ENCODE data around the gene PRKACB. TPM values are rescaled to one million over a fixed set of nuclear protein-coding genes. Genes with fewer than 3 reads are reported as not detected.

Gene PRKACB
- total and polyA plus RNA-seq, 10 of the 15 experiments (the other 5 are each of a cell fraction or from before 2014, with no cell fraction given): 3.1 to 9.0 (median 7.1) TPM; not detected in 1

DNA sequence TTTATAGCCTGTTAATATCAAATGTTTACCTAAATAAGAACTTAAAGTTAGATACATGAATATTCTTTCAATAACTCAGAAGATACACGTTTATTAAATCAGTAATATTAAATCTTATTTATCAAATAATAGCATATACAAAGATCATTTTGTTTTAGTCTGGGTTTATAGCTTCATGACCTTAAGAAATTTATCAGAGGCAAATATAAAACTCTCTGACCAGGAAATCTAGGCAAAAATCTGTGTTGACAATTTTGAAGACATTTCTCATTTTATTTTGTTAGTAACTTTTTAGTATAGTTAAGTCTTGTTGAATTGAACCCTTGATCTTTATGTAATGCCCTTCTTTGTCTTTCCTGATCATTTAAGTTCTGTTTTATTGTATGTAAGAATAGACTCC lies 46.4 kb downstream of the PRKACB start:
- TF ChIP-seq SREBF2 (IDR thresholded peaks at IDR 0.05; ENCODE audit: low read length) (no peak), EED (IDR thresholded peaks at IDR 0.05; ENCODE audit: low read depth) (no peak), MYB (IDR thresholded peaks at IDR 0.05; ENCODE audit: borderline replicate concordance, low read depth, low read length) (no peak), GABPA (IDR thresholded peaks at IDR 0.05; ENCODE audit: low read depth) (no peak), CHD2 (IDR thresholded peaks at IDR 0.05; ENCODE audit: borderline replicate concordance, low read depth, low read length) (no peak), SMC3 (IDR thresholded peaks at IDR 0.05; ENCODE audit: borderline replicate concordance, low read length) (no peak), PAX5 (IDR thresholded peaks at IDR 0.05; ENCODE audit: borderline replicate concordance, low read depth, low read length) (no peak), NFXL1 (IDR thresholded peaks at IDR 0.05; ENCODE audit: borderline replicate concordance) (no peak), POU2F2 (IDR thresholded peaks at IDR 0.05; ENCODE audit: borderline replicate concordance, low read depth, low read length) (no peak), CREB1 (IDR thresholded peaks at IDR 0.05; ENCODE audit: low read depth) (no peak), POLR2AphosphoS2 (IDR thresholded peaks at IDR 0.05; ENCODE audit: low read depth, low read length) (no peak), MTA2 (IDR thresholded peaks at IDR 0.05; ENCODE audit: low read depth) (no peak), CHD1 (IDR thresholded peaks at IDR 0.05; ENCODE audit: low read depth, low read length) (no peak)
- TF ChIP-seq, protein P1, sequence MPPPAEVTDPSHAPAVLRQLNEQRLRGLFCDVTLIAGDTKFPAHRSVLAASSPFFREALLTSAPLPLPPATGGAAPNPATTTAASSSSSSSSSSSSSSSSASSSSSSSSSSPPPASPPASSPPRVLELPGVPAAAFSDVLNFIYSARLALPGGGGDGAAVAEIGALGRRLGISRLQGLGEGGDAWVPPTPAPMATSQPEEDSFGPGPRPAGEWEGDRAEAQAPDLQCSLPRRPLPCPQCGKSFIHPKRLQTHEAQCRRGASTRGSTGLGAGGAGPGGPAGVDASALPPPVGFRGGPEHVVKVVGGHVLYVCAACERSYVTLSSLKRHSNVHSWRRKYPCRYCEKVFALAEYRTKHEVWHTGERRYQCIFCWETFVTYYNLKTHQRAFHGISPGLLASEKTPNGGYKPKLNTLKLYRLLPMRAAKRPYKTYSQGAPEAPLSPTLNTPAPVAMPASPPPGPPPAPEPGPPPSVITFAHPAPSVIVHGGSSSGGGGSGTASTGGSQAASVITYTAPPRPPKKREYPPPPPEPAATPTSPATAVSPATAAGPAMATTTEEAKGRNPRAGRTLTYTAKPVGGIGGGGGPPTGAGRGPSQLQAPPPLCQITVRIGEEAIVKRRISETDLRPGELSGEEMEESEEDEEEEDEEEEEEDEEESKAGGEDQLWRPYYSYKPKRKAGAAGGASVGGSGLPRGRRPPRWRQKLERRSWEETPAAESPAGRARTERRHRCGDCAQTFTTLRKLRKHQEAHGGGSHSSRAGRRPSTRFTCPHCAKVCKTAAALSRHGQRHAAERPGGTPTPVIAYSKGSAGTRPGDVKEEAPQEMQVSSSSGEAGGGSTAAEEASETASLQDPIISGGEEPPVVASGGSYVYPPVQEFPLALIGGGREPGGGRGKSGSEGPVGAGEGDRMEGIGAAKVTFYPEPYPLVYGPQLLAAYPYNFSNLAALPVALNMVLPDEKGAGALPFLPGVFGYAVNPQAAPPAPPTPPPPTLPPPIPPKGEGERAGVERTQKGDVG (CRISPR knock-in tag; IDR thresholded peaks at IDR 0.05): no peak
- TF ChIP-seq, protein P2, sequence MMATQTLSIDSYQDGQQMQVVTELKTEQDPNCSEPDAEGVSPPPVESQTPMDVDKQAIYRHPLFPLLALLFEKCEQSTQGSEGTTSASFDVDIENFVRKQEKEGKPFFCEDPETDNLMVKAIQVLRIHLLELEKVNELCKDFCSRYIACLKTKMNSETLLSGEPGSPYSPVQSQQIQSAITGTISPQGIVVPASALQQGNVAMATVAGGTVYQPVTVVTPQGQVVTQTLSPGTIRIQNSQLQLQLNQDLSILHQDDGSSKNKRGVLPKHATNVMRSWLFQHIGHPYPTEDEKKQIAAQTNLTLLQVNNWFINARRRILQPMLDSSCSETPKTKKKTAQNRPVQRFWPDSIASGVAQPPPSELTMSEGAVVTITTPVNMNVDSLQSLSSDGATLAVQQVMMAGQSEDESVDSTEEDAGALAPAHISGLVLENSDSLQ (IDR thresholded peaks at IDR 0.05): no peak
- TF ChIP-seq, protein P3, sequence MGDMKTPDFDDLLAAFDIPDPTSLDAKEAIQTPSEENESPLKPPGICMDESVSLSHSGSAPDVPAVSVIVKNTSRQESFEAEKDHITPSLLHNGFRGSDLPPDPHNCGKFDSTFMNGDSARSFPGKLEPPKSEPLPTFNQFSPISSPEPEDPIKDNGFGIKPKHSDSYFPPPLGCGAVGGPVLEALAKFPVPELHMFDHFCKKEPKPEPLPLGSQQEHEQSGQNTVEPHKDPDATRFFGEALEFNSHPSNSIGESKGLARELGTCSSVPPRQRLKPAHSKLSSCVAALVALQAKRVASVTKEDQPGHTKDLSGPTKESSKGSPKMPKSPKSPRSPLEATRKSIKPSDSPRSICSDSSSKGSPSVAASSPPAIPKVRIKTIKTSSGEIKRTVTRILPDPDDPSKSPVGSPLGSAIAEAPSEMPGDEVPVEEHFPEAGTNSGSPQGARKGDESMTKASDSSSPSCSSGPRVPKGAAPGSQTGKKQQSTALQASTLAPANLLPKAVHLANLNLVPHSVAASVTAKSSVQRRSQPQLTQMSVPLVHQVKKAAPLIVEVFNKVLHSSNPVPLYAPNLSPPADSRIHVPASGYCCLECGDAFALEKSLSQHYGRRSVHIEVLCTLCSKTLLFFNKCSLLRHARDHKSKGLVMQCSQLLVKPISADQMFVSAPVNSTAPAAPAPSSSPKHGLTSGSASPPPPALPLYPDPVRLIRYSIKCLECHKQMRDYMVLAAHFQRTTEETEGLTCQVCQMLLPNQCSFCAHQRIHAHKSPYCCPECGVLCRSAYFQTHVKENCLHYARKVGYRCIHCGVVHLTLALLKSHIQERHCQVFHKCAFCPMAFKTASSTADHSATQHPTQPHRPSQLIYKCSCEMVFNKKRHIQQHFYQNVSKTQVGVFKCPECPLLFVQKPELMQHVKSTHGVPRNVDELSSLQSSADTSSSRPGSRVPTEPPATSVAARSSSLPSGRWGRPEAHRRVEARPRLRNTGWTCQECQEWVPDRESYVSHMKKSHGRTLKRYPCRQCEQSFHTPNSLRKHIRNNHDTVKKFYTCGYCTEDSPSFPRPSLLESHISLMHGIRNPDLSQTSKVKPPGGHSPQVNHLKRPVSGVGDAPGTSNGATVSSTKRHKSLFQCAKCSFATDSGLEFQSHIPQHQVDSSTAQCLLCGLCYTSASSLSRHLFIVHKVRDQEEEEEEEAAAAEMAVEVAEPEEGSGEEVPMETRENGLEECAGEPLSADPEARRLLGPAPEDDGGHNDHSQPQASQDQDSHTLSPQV (IDR thresholded peaks at IDR 0.05): no peak
- FAIRE-seq (no peak), DNase-seq (ENCODE audit: low read depth, low spot score) (no peak), ATAC-seq (no peak)
- WGBS (ENCODE audit: insufficient coverage, insufficient replicate concordance, low lambda C conversion rate, missing lambda C conversion rate): 31% methylated on average over 1 of the region's 1 CpG
- H3K9ac ChIP-seq (ENCODE audit: control insufficient read depth, insufficient read depth, low read length): no peak overlapping the region
- H3K79me2 ChIP-seq (ENCODE audit: control insufficient read depth, insufficient read depth, low read length): no peaks in the 10 kb centered on the region
- no TSS peak for BruUV-seq (replicated peaks)
- no peak overlapping the region for H2AFZ ChIP-seq (ENCODE audit: control insufficient read depth, low read depth, low read length)
- ChIA-PET SMC1A (ENCODE audit: uncharacterized antibody, unreplicated experiment) (interaction anchor here (1.0 kb wide), 1 partner anchor 10 kb away, joined by 3 read pairs; no protein-coding TSS in a partner anchor), CTCF (no interaction called here), RAD21 (ENCODE audit: unreplicated experiment) (no interaction called here), POLR2A (no interaction called here)
- H3K27me3 ChIP-seq (replicated peaks in 1 of 2; ENCODE audit: control insufficient read depth in 2 of 2, insufficient read depth in 2 of 2, low read length in 1 of 2): no peaks in the 10 kb centered on the region
- no peaks in the 10 kb centered on the region for H3K4me1 ChIP-seq (ENCODE audit: control insufficient read depth, insufficient read depth, low read length)
- H3K9me3 ChIP-seq (replicated peaks; ENCODE audit: control insufficient read depth, insufficient read depth, low read length): peaks cover 5% of the 10 kb centered on the region; the same call in 2 of the 3 replicates
- H3K4me2 ChIP-seq (ENCODE audit: control insufficient read depth, insufficient read depth): no peak overlapping the region
- H3K4me3 ChIP-seq: no peak overlapping the region
- in situ Hi-C loops (cut with MboI) (no loop called here), intact Hi-C loops (cut with micrococcal nuclease; ENCODE audit: unreplicated experiment) (no loop called here)
- no peaks in the 10 kb centered on the region for H4K20me1 ChIP-seq (ENCODE audit: control insufficient read depth, insufficient read depth)
- H3K36me3 ChIP-seq (ENCODE audit: control insufficient read depth in 2 of 2, insufficient read depth in 2 of 2, low read length in 1 of 2): no peaks in the 10 kb centered on the region
- no peak overlapping the region for H3K27ac ChIP-seq (ENCODE audit: control insufficient read depth, insufficient read depth)
